WTC11 (cell line): Measurements from ENCODE around the gene FAR1. TPM values are rescaled to one million over a fixed set of nuclear protein-coding genes. Genes with fewer than 3 reads are reported as not detected.

Source experiments
- ATAC-seq: fragments of 200-7000 bp; cut with Tn5 transposase; 2 replicates; pipeline ENCODE4 v1.10.0; 2021; ENCODE audit warnings: mild to moderate bottlenecking, moderate library complexity
- CTCF ChIA-PET: fragments of 300-600 bp; sonication (Branson Sonifier 250); formaldehyde crosslinking; loops from one replicate; lab custom pipeline; 2021; ENCODE audit warnings: antibody characterized with exemption; lab: Charles Lee
- POLR2A ChIA-PET: fragments of 350-600 bp; sonication (Branson Sonifier 250); formaldehyde crosslinking; loops from one replicate; lab custom pipeline; 2021; ENCODE audit warnings: antibody characterized with exemption; lab: Charles Lee
- DNase-seq: peaks from one replicate; pipeline ENCODE4 v3.0.0; 2021; ENCODE audit warnings: low spot score
- H3K27ac Mint-ChIP-seq: 2 replicates; pipeline ENCODE4 v1.8.0; 2021; ENCODE audit warnings: mixed read lengths
- H3K27me3 Mint-ChIP-seq: 2 replicates; pipeline ENCODE4 v1.8.0; 2021; ENCODE audit warnings: low read depth, mild to moderate bottlenecking, moderate library complexity, mixed read lengths
- H3K36me3 Mint-ChIP-seq: 2 replicates; pipeline ENCODE4 v1.8.0; 2021; ENCODE audit warnings: mixed read lengths
- H3K4me1 Mint-ChIP-seq: 2 replicates; pipeline ENCODE4 v1.8.0; 2022; ENCODE audit warnings: mixed read lengths
- H3K4me3 Mint-ChIP-seq: 2 replicates; pipeline ENCODE4 v1.8.0; 2021; ENCODE audit warnings: mild to moderate bottlenecking, moderate library complexity, mixed read lengths
- H3K9me3 Mint-ChIP-seq: 2 replicates; pipeline ENCODE4 v1.8.0; 2021; ENCODE audit warnings: mixed read lengths
- FOXK1 ChIP-seq: sonication (generic); formaldehyde crosslinking; IDR thresholded peaks from 2 replicates; pipeline ENCODE4 v1.8.0; 2022; ENCODE audit warnings: mild to moderate bottlenecking, moderate library complexity, missing genetic modification reagents
- FOXP1 ChIP-seq: sonication (generic); formaldehyde crosslinking; IDR thresholded peaks from 2 replicates; pipeline ENCODE4 v1.8.0; 2022; ENCODE audit warnings: missing genetic modification reagents, mild to moderate bottlenecking, moderate library complexity, borderline replicate concordance
- NFE2L1 ChIP-seq: sonication (generic); formaldehyde crosslinking; IDR thresholded peaks from 2 replicates; pipeline ENCODE4 v1.8.1; 2023; ENCODE audit warnings: missing genetic modification reagents
- OVOL2 ChIP-seq: fragments of 250-450 bp; sonication (Bioruptor Pico); IDR thresholded peaks from 2 replicates; pipeline ENCODE4 v1.9.0; 2021; ENCODE audit warnings: mild to moderate bottlenecking, borderline replicate concordance
- TEAD4 ChIP-seq: sonication (generic); formaldehyde crosslinking; IDR thresholded peaks from 2 replicates; pipeline ENCODE4 v1.8.0; 2022; ENCODE audit warnings: mild to moderate bottlenecking, missing genetic modification reagents
- ZNF232 ChIP-seq: sonication (generic); formaldehyde crosslinking; IDR thresholded peaks from 2 replicates; pipeline ENCODE4 v1.8.0; 2022; ENCODE audit warnings: mild to moderate bottlenecking, missing genetic modification reagents
- ZNF396 ChIP-seq: fragments of 250-450 bp; sonication (Bioruptor Pico); IDR thresholded peaks from 2 replicates; pipeline ENCODE4 v1.8.0; 2021; ENCODE audit warnings: mild to moderate bottlenecking, moderate library complexity, borderline replicate concordance
- ZNF423 ChIP-seq: fragments of 250-450 bp; sonication (Bioruptor Pico); IDR thresholded peaks from 2 replicates; pipeline ENCODE4 v2.1.2; 2022; ENCODE audit warnings: mild to moderate bottlenecking, moderate library complexity
- total RNA-seq: library from RNA; stranded (reverse); gene quantifications from 3 replicates; pipeline ENCODE4 v1.2.3, GENCODE V29; 2021
- TF ChIP-seq, protein P1 (sequence below): sonication (generic); formaldehyde crosslinking; IDR thresholded peaks from 2 replicates; pipeline ENCODE4 v1.8.1; 2023; ENCODE audit warnings: mild to moderate bottlenecking, missing genetic modification reagents, borderline replicate concordance
- TF ChIP-seq, protein P2 (sequence below): sonication (generic); formaldehyde crosslinking; IDR thresholded peaks from 2 replicates; pipeline ENCODE4 v1.8.0; 2022; ENCODE audit warnings: mild to moderate bottlenecking, missing genetic modification reagents
- TF ChIP-seq, protein P3 (sequence below): sonication (generic); formaldehyde crosslinking; IDR thresholded peaks from 2 replicates; pipeline ENCODE4 v1.8.1; 2022; ENCODE audit warnings: missing genetic modification reagents, borderline replicate concordance
- TF ChIP-seq, protein P4 (sequence below): sonication (generic); formaldehyde crosslinking; IDR thresholded peaks from 2 replicates; pipeline ENCODE4 v1.8.1; 2023; ENCODE audit warnings: mild to moderate bottlenecking, moderate library complexity, missing genetic modification reagents
- TF ChIP-seq, protein P5 (sequence below): sonication (generic); formaldehyde crosslinking; IDR thresholded peaks from 2 replicates; pipeline ENCODE4 v1.8.1; 2023; ENCODE audit warnings: mild to moderate bottlenecking, missing genetic modification reagents, moderate library complexity
- TF ChIP-seq, protein P6 (sequence below): sonication (generic); formaldehyde crosslinking; IDR thresholded peaks from 2 replicates; pipeline ENCODE4 v1.8.0; 2022; ENCODE audit warnings: mild to moderate bottlenecking, missing genetic modification reagents
- TF ChIP-seq, protein P7 (sequence below): sonication (generic); formaldehyde crosslinking; IDR thresholded peaks from 2 replicates; pipeline ENCODE4 v1.8.1; 2022; ENCODE audit warnings: low read depth, missing genetic modification reagents, borderline replicate concordance

FAR1 gene
- total RNA-seq, 1 experiment from 2014 or later, result 63.9 TPM

DNA sequence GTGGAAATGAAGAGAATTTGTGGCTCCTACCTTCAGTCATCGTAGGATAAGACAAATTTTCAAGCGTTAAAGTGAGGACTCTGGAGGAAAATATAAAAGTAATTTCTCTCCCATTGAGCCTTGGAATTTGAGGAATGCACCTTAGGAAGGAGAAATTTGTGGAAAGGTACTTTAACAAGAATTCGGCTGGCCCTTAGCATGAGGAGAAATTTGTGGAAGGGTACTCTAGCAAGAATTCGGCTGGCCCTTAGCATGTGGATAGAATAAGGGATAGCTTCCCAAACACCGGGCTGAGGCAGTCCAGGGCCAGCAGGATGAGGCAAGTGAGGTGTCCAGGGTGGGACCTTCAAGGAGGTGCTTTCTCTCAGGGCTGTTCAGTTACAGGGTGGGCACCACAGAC, 33.2 kb upstream of the FAR1 start (continued):
- TF ChIP-seq, protein P1, sequence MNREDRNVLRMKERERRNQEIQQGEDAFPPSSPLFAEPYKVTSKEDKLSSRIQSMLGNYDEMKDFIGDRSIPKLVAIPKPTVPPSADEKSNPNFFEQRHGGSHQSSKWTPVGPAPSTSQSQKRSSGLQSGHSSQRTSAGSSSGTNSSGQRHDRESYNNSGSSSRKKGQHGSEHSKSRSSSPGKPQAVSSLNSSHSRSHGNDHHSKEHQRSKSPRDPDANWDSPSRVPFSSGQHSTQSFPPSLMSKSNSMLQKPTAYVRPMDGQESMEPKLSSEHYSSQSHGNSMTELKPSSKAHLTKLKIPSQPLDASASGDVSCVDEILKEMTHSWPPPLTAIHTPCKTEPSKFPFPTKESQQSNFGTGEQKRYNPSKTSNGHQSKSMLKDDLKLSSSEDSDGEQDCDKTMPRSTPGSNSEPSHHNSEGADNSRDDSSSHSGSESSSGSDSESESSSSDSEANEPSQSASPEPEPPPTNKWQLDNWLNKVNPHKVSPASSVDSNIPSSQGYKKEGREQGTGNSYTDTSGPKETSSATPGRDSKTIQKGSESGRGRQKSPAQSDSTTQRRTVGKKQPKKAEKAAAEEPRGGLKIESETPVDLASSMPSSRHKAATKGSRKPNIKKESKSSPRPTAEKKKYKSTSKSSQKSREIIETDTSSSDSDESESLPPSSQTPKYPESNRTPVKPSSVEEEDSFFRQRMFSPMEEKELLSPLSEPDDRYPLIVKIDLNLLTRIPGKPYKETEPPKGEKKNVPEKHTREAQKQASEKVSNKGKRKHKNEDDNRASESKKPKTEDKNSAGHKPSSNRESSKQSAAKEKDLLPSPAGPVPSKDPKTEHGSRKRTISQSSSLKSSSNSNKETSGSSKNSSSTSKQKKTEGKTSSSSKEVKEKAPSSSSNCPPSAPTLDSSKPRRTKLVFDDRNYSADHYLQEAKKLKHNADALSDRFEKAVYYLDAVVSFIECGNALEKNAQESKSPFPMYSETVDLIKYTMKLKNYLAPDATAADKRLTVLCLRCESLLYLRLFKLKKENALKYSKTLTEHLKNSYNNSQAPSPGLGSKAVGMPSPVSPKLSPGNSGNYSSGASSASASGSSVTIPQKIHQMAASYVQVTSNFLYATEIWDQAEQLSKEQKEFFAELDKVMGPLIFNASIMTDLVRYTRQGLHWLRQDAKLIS, result no peak
- TF ChIP-seq NFE2L1 (no peak), ZNF396 (CRISPR knock-in tag) (no peak), FOXK1 (CRISPR knock-in tag) (no peak), ZNF423 (CRISPR knock-in tag) (no peak)
- TF ChIP-seq, protein P2, sequence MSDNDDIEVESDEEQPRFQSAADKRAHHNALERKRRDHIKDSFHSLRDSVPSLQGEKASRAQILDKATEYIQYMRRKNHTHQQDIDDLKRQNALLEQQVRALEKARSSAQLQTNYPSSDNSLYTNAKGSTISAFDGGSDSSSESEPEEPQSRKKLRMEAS, result no peak

DNA sequence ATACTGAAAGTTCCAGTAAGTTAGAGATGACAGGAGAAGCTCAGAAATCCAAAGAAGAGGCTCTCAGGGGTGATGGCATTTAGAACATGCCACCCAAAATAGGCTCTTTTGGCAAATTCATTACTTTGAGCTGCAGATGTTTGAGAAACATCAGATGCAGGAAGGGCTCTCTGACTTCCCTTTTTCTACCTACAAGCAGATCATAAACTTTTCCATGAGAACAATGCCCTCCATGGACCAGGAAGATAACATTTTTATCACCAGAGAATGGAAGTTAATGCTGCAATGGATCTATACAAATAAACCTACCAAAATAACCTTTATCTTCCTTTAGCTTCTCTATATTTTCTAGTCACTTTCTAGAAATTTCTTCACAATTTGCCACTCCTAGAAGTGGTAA, 32.7 kb upstream of the FAR1 start:
- H3K4me1 Mint-ChIP-seq, result 0 out of 2 replicates have a peak, but pooled peaks cover 4% of the 10 kb centered on the region

More for the DNA sequence above, 32.7 kb upstream of the FAR1 start:
- no peak overlapping the region for H3K27ac Mint-ChIP-seq
- no peaks in the 10 kb centered on the region for H3K27me3 Mint-ChIP-seq
- peaks cover 36% of the 10 kb centered on the region for H3K9me3 Mint-ChIP-seq
- POLR2A ChIA-PET, result no interaction called here
- CTCF ChIA-PET, result no interaction called here
- TF ChIP-seq, protein P3, sequence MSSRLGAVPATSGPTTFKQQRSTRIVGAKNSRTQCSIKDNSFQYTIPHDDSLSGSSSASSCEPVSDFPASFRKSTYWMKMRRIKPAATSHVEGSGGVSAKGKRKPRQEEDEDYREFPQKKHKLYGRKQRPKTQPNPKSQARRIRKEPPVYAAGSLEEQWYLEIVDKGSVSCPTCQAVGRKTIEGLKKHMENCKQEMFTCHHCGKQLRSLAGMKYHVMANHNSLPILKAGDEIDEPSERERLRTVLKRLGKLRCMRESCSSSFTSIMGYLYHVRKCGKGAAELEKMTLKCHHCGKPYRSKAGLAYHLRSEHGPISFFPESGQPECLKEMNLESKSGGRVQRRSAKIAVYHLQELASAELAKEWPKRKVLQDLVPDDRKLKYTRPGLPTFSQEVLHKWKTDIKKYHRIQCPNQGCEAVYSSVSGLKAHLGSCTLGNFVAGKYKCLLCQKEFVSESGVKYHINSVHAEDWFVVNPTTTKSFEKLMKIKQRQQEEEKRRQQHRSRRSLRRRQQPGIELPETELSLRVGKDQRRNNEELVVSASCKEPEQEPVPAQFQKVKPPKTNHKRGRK, result no peak
- TF ChIP-seq, protein P4, sequence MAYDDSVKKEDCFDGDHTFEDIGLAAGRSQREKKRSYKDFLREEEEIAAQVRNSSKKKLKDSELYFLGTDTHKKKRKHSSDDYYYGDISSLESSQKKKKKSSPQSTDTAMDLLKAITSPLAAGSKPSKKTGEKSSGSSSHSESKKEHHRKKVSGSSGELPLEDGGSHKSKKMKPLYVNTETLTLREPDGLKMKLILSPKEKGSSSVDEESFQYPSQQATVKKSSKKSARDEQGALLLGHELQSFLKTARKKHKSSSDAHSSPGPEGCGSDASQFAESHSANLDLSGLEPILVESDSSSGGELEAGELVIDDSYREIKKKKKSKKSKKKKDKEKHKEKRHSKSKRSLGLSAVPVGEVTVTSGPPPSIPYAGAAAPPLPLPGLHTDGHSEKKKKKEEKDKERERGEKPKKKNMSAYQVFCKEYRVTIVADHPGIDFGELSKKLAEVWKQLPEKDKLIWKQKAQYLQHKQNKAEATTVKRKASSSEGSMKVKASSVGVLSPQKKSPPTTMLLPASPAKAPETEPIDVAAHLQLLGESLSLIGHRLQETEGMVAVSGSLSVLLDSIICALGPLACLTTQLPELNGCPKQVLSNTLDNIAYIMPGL (CRISPR knock-in tag), result no peak
- TF ChIP-seq TEAD4 (CRISPR knock-in tag) (no peak), OVOL2 (CRISPR knock-in tag) (no peak), ZNF232 (CRISPR knock-in tag) (no peak), FOXP1 (CRISPR knock-in tag) (no peak)
- TF ChIP-seq, protein P5, sequence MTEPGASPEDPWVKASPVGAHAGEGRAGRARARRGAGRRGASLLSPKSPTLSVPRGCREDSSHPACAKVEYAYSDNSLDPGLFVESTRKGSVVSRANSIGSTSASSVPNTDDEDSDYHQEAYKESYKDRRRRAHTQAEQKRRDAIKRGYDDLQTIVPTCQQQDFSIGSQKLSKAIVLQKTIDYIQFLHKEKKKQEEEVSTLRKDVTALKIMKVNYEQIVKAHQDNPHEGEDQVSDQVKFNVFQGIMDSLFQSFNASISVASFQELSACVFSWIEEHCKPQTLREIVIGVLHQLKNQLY, result no peak
- TF ChIP-seq, protein P6, sequence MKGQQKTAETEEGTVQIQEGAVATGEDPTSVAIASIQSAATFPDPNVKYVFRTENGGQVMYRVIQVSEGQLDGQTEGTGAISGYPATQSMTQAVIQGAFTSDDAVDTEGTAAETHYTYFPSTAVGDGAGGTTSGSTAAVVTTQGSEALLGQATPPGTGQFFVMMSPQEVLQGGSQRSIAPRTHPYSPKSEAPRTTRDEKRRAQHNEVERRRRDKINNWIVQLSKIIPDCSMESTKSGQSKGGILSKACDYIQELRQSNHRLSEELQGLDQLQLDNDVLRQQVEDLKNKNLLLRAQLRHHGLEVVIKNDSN, result no peak
- TF ChIP-seq, protein P7, sequence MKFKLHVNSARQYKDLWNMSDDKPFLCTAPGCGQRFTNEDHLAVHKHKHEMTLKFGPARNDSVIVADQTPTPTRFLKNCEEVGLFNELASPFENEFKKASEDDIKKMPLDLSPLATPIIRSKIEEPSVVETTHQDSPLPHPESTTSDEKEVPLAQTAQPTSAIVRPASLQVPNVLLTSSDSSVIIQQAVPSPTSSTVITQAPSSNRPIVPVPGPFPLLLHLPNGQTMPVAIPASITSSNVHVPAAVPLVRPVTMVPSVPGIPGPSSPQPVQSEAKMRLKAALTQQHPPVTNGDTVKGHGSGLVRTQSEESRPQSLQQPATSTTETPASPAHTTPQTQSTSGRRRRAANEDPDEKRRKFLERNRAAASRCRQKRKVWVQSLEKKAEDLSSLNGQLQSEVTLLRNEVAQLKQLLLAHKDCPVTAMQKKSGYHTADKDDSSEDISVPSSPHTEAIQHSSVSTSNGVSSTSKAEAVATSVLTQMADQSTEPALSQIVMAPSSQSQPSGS (CRISPR knock-in tag), result no peak
- ATAC-seq (no peak), DNase-seq (no peak)
- H3K36me3 Mint-ChIP-seq, result no peaks in the 10 kb centered on the region
- H3K4me3 Mint-ChIP-seq, result no peak overlapping the region
